H1 (cell line): ENCODE results near the gene ZDHHC3. TPM values are rescaled to one million over a fixed set of nuclear protein-coding genes. Genes with fewer than 3 reads are reported as not detected.

Source experiments
- CTCF ChIA-PET: fragments of 300-600 bp; sonication (Branson Sonifier 250); formaldehyde crosslinking; loops from one replicate; lab custom pipeline; 2021; ENCODE audit not compliant: partially characterized antibody; lab: Charles Lee
- POLR2A ChIA-PET: fragments of 300-600 bp; sonication (Branson Sonifier 250); formaldehyde crosslinking; loops from one replicate; lab custom pipeline; 2021; ENCODE audit warnings: inconsistent platforms; ENCODE audit not compliant: partially characterized antibody; lab: Charles Lee
- DNase-seq, 2 experiments: peaks; one replicate each; pipeline versions ENCODE4 v3.0.0 to v3.0.0-alpha.2; 2010 to 2022; ENCODE audit warnings: low spot score in 2 of 2, low read depth in 1 of 2, mixed read lengths in 1 of 2
- FAIRE-seq: peaks from 2 replicates; lab custom pipeline; 2011; peaks lifted over from hg19 to GRCh38; lab: Jason Lieb, UNC
- H2AFZ ChIP-seq: 2 replicates; pipeline ENCODE4 v1.8.1; 2012; ENCODE audit warnings: low read length, inconsistent platforms
- H2AK5ac ChIP-seq: 2 replicates; pipeline ENCODE4 v1.6.1; 2013; ENCODE audit warnings: low read depth, low read length
- H2BK120ac ChIP-seq: replicated peaks from 2 replicates; pipeline ENCODE3; 2013; ENCODE audit warnings: low read depth, low read length, inconsistent platforms
- H2BK12ac ChIP-seq: 2 replicates; pipeline ENCODE4 v1.6.1; 2013; ENCODE audit warnings: low read depth, low read length
- H2BK15ac ChIP-seq: 2 replicates; pipeline ENCODE4 v1.6.1; 2013; ENCODE audit warnings: low read length
- H2BK20ac ChIP-seq: 2 replicates; pipeline ENCODE4 v1.6.1; 2013; ENCODE audit warnings: low read length
- H2BK5ac ChIP-seq: 2 replicates; pipeline ENCODE4 v1.6.1; 2013; ENCODE audit warnings: low read depth, low read length
- H3K14ac ChIP-seq: 2 replicates; pipeline ENCODE4 v1.6.1; 2013; ENCODE audit warnings: inconsistent platforms; ENCODE audit not compliant: insufficient read length
- H3K18ac ChIP-seq: 2 replicates; pipeline ENCODE4 v1.6.1; 2013; ENCODE audit warnings: low read length; ENCODE audit errors: extremely low read depth
- H3K23ac ChIP-seq: 2 replicates; pipeline ENCODE4 v1.6.1; 2013; ENCODE audit warnings: inconsistent platforms; ENCODE audit not compliant: insufficient read length
- H3K23me2 ChIP-seq: 2 replicates; pipeline ENCODE4 v1.6.1; 2013; ENCODE audit warnings: low read depth, low read length
- H3K27ac ChIP-seq: 2 replicates; pipeline ENCODE4 v1.6.1; 2011; ENCODE audit warnings: low read depth, low read length, inconsistent platforms
- H3K27me3 ChIP-seq, 4 experiments: replicated peaks in 1 of 4; 1 replicate in 1 of 4; 2 replicates in 3 of 4; pipeline versions ENCODE4 v1.6.1 to v1.8.1; 2011 to 2013; ENCODE audit warnings: low read length in 3 of 4, mild to moderate bottlenecking in 3 of 4, inconsistent platforms in 2 of 4, mixed read lengths in 2 of 4, moderate library complexity in 1 of 4; ENCODE audit not compliant: control insufficient read depth in 3 of 4, insufficient read depth in 3 of 4; ENCODE audit errors: extremely low read depth in 1 of 4
- H3K36me3 ChIP-seq, 4 experiments: 2 replicates each; pipeline versions ENCODE4 v1.6.1 to v1.8.1; 2011 to 2013; ENCODE audit warnings: mild to moderate bottlenecking in 4 of 4, low read length in 3 of 4, moderate library complexity in 2 of 4, control low read depth in 1 of 4, inconsistent platforms in 1 of 4; ENCODE audit not compliant: insufficient read depth in 4 of 4, control insufficient read depth in 2 of 4
- H3K4ac ChIP-seq: replicated peaks from 2 replicates; pipeline ENCODE3; 2013; ENCODE audit warnings: low read length, low read depth, mixed read lengths, inconsistent platforms; ENCODE audit not compliant: insufficient read length
- H3K4me1 ChIP-seq, 4 experiments: replicated peaks in 1 of 4; 1 replicate in 1 of 4; 2 replicates in 3 of 4; pipeline versions ENCODE4 v1.6.1 to v1.8.1; 2011 to 2013; ENCODE audit warnings: low read length in 3 of 4, inconsistent platforms in 2 of 4, mixed read lengths in 1 of 4; ENCODE audit not compliant: insufficient read depth in 4 of 4, control insufficient read depth in 3 of 4
- H3K4me2 ChIP-seq, 2 experiments: 2 replicates each; pipeline versions ENCODE4 v1.6.1 to v1.8.1; 2011 to 2013; ENCODE audit warnings: low read depth in 2 of 2, low read length in 2 of 2, control low read depth in 1 of 2, inconsistent platforms in 1 of 2, mild to moderate bottlenecking in 1 of 2; ENCODE audit not compliant: insufficient read depth in 1 of 2
- H3K4me3 ChIP-seq, 4 experiments: fragments of 200-600, 300-600 bp in 1 of 4; sonication (generic), shearing (Covaris generic), sonication (Bioruptor Twin) in 1 of 4; 2 replicates each; pipeline versions ENCODE4 v1.5.1 to v1.8.1; 2011 to 2016; ENCODE audit warnings: low read length in 4 of 4, low read depth in 3 of 4, control low read depth in 2 of 4, inconsistent platforms in 2 of 4, mild to moderate bottlenecking in 2 of 4, mixed read lengths in 1 of 4, moderate library complexity in 1 of 4; ENCODE audit not compliant: insufficient read depth in 2 of 4; ENCODE audit errors: extremely low read depth in 1 of 4
- H3K56ac ChIP-seq: replicated peaks from 2 replicates; pipeline ENCODE3; 2013; ENCODE audit warnings: low read depth, mild to moderate bottlenecking, mixed read lengths, low read length, inconsistent platforms; ENCODE audit not compliant: insufficient read length
- H3K79me1 ChIP-seq: 2 replicates; pipeline ENCODE4 v1.6.1; 2013; ENCODE audit warnings: low read depth, low read length, control low read depth
- H3K79me2 ChIP-seq, 2 experiments: 2 replicates each; pipeline versions ENCODE4 v1.6.1 to v1.8.1; 2012 to 2013; ENCODE audit warnings: low read length in 2 of 2, mild to moderate bottlenecking in 2 of 2, inconsistent platforms in 1 of 2; ENCODE audit not compliant: insufficient read depth in 2 of 2, control insufficient read depth in 1 of 2
- H3K9ac ChIP-seq, 4 experiments: replicated peaks in 1 of 4; 1 replicate in 1 of 4; 2 replicates in 3 of 4; pipeline versions ENCODE4 v1.6.1 to v1.8.1; 2011 to 2013; ENCODE audit warnings: low read depth in 3 of 4, low read length in 3 of 4, control low read depth in 2 of 4, mild to moderate bottlenecking in 2 of 4, moderate library complexity in 2 of 4, inconsistent platforms in 1 of 4; ENCODE audit errors: extremely low read depth in 1 of 4
- H3K9me3 ChIP-seq, 2 experiments: 2 replicates each; pipeline versions ENCODE4 v1.6.1 to v1.8.1; 2012 to 2013; ENCODE audit warnings: mild to moderate bottlenecking in 2 of 2, moderate library complexity in 2 of 2, control low read depth in 1 of 2, inconsistent platforms in 1 of 2, low read depth in 1 of 2, low read length in 1 of 2, mixed read lengths in 1 of 2; ENCODE audit not compliant: insufficient read depth in 2 of 2
- H4K20me1 ChIP-seq, 2 experiments: replicated peaks in 1 of 2; 2 replicates each; pipeline versions ENCODE3 to v1.8.1; 2011 to 2013; ENCODE audit warnings: inconsistent platforms in 2 of 2, low read length in 2 of 2, mild to moderate bottlenecking in 1 of 2; ENCODE audit not compliant: insufficient read depth in 2 of 2, control insufficient read depth in 1 of 2
- H4K5ac ChIP-seq: 2 replicates; pipeline ENCODE4 v1.6.1; 2013; ENCODE audit warnings: low read length, low read depth, mixed read lengths, inconsistent platforms; ENCODE audit not compliant: insufficient read length
- H4K8ac ChIP-seq: 2 replicates; pipeline ENCODE4 v1.8.0; 2013; ENCODE audit warnings: mild to moderate bottlenecking, moderate library complexity, low read length, inconsistent platforms; ENCODE audit not compliant: insufficient read depth; ENCODE audit errors: extremely low read depth
- H4K91ac ChIP-seq: replicated peaks from 2 replicates; pipeline ENCODE3; 2013; ENCODE audit warnings: low read length, mixed read lengths, inconsistent platforms; ENCODE audit not compliant: insufficient read length
- CEBPB ChIP-seq: IDR thresholded peaks from 2 replicates; pipeline ENCODE4 v1.6.1; 2012; ENCODE audit warnings: low read depth, low read length
- CHD1 ChIP-seq: IDR thresholded peaks from 2 replicates; pipeline ENCODE4 v1.6.1; 2012; ENCODE audit warnings: low read depth, low read length, improper control_type of control experiment
- CTBP2 ChIP-seq: IDR thresholded peaks from 2 replicates; pipeline ENCODE4 v1.7.0; 2011; ENCODE audit warnings: borderline replicate concordance, mild to moderate bottlenecking, moderate library complexity, mixed read lengths, low read length; ENCODE audit not compliant: insufficient read depth, insufficient read length
- GABPA ChIP-seq: IDR thresholded peaks from 2 replicates; pipeline ENCODE4 v1.6.1; 2011; ENCODE audit warnings: mild to moderate bottlenecking, low read length, moderate library complexity, borderline replicate concordance; ENCODE audit not compliant: insufficient read depth
- KDM1A ChIP-seq: fragments of 200-600, 300-600 bp; sonication (generic); IDR thresholded peaks from 2 replicates; pipeline ENCODE4 v1.7.1; 2016; ENCODE audit warnings: mild to moderate bottlenecking, low read length, borderline replicate concordance
- PHF8 ChIP-seq: fragments of 200-600 bp; sonication (generic); conservative IDR thresholded peaks from 2 replicates; pipeline ENCODE4 v1.7.1; 2012; ENCODE audit warnings: low read depth, mild to moderate bottlenecking, inconsistent platforms, low read length, moderate library complexity
- RXRA ChIP-seq: IDR thresholded peaks from 2 replicates; pipeline ENCODE4 v1.6.1; 2011; ENCODE audit warnings: low read depth, mild to moderate bottlenecking, low read length, moderate library complexity; ENCODE audit not compliant: insufficient read depth
- SIRT6 ChIP-seq: IDR thresholded peaks from one replicate; pipeline ENCODE4 v1.7.1; 2012; ENCODE audit warnings: low read length, inconsistent platforms
- SP2 ChIP-seq: IDR thresholded peaks from 2 replicates; pipeline ENCODE4 v1.6.1; 2012; ENCODE audit warnings: mild to moderate bottlenecking, low read length, inconsistent platforms
- TAF7 ChIP-seq: optimal IDR thresholded peaks from 2 replicates; pipeline ENCODE3; 2011; ENCODE audit warnings: low read depth, mild to moderate bottlenecking, inconsistent platforms, low read length, moderate library complexity, borderline replicate concordance
- TBP ChIP-seq: IDR thresholded peaks from 2 replicates; pipeline ENCODE4 v1.6.1; 2011; ENCODE audit warnings: low read depth, low read length, improper control_type of control experiment
- WGBS, 2 experiments: shearing (Covaris generic) in 1 of 2; methylation state at CpG; one replicate each; pipeline versions ENCODE4 v1.1.6 to v1.1.7; 2013 to 2015; ENCODE audit warnings: low lambda C conversion rate in 2 of 2, mixed read lengths in 2 of 2, inconsistent platforms in 1 of 2, low coverage in 1 of 2, missing lambda C conversion rate in 1 of 2; ENCODE audit not compliant: insufficient replicate concordance in 2 of 2, insufficient coverage in 1 of 2, insufficient read length in 1 of 2; ENCODE audit errors: extremely low coverage in 1 of 2, missing lambda C conversion rate in 1 of 2; 5-methylcytosine and 5-hydroxymethylcytosine counted together
- polyA plus RNA-seq, 7 experiments: library from polyadenylated mRNA; depleted of rRNA in 3 of 7; stranded (reverse) in 5 of 7; unstranded in 2 of 7; fragments of >200 nt in 5 of 7; fragments of 200-250 nt in 2 of 7; gene quantifications; 1 replicate in 5 of 7; 2 replicates in 1 of 7; 4 replicates in 1 of 7; pipeline versions ENCODE4 v1.2.1 to v1.2.3, GENCODE V29; 2011 to 2013; ENCODE audit warnings: missing spikeins in 2 of 7, mixed read lengths in 2 of 7
- total RNA-seq: library from RNA; stranded (reverse); fragmentation: NEBNext Ultra II Directional; extraction: Animal tissue kit (Norgen Biotek cat#: 25700); gene quantifications from 2 replicates; pipeline ENCODE4 v1.2.1, GENCODE V29; 2021
- TF ChIP-seq, protein P1 (sequence below): IDR thresholded peaks from 2 replicates; pipeline ENCODE4 v1.6.1; 2011; ENCODE audit warnings: low read length, improper control_type of control experiment

Gene ZDHHC3
- total and polyA plus RNA-seq, 2 of the 8 experiments (the other 6 are each of a cell fraction or from before 2014, with no cell fraction given): 77.4 to 88.7 TPM

DNA sequence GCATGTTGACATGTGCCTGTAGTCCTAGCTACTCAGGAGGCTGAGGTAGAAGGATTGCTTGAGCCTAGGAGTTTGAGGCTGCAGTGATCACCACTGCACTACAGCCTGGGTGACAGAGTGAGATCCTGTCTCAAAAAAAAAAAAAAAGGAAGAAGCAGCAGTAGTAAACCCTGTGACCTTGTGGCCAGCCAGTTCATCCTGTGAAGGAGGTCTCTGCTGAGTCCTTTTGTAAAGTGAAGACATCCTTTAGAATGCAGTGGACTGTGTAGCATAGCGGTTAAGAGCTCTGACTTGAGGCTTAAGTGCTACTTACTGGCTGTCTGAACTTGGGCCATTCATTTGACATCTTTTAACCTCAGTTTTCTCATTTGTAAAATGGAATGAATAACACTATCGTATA is 8.4 kb upstream of the ZDHHC3 start:
- no peak overlapping the region for H3K4me2 ChIP-seq
- POLR2A ChIA-PET: interaction anchor here (6.6 kb wide), 1 partner anchor 8 kb away, joined by 48 read pairs; the partner anchor contains the start of genes EXOSC7 and ZDHHC3
- H3K9me3 ChIP-seq: peaks cover 2 to 11% of the 10 kb centered on the region in 2 experiments; a peak in 1 of 4 replicates
- TF ChIP-seq CHD1 (no peak), TAF7 (no peak), CEBPB (no peak), GABPA (no peak), SP2 (no peak), KDM1A (no peak), RXRA (no peak), CTBP2 (no peak), TBP (no peak), SIRT6 (no peak), PHF8 (no peak)
- TF ChIP-seq, protein P1, sequence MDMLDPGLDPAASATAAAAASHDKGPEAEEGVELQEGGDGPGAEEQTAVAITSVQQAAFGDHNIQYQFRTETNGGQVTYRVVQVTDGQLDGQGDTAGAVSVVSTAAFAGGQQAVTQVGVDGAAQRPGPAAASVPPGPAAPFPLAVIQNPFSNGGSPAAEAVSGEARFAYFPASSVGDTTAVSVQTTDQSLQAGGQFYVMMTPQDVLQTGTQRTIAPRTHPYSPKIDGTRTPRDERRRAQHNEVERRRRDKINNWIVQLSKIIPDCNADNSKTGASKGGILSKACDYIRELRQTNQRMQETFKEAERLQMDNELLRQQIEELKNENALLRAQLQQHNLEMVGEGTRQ: no peak

More for the DNA sequence above, 8.4 kb upstream of the ZDHHC3 start:
- CTCF ChIA-PET: interaction anchor here (0.7 to 2.9 kb wide), 5 partner anchors 8 to 59 kb away, joined by 4 to 18 read pairs (median 4); no protein-coding TSS in a partner anchor
- Histone ChIP-seq H3K18ac (no peak overlapping the region), H2AFZ (no peak overlapping the region), H2BK120ac (no peak overlapping the region), H3K27me3 (no peaks in the 10 kb centered on the region), H2BK12ac (no peak overlapping the region), H4K8ac (no peak overlapping the region), H3K23me2 (no peaks in the 10 kb centered on the region), H3K9ac (no peak overlapping the region), H3K36me3 (peaks cover 0 to 23% (median 7%) of the 10 kb centered on the region in 4 experiments; a peak in 4 of 8 replicates), H2BK5ac (no peak overlapping the region), H2BK15ac (no peak overlapping the region), H3K23ac (no peak overlapping the region), H3K4me1 (peaks cover 0 to 4% (median 1%) of the 10 kb centered on the region in 4 experiments; a peak in 1 of 7 replicates), H3K4ac (no peak overlapping the region), H3K27ac (no peak overlapping the region), H3K4me3 (no peak overlapping the region), H4K5ac (no peak overlapping the region), H3K56ac (no peak overlapping the region), H4K91ac (no peak overlapping the region), H4K20me1 (peaks cover 6 to 16% of the 10 kb centered on the region in 2 experiments), H3K79me2 (peaks cover 32 to 95% of the 10 kb centered on the region in 2 experiments), H2AK5ac (no peak overlapping the region), H3K14ac (no peak overlapping the region), H3K79me1 (peaks cover 14% of the 10 kb centered on the region), H2BK20ac (no peak overlapping the region)
- FAIRE-seq: no peak
- 91% methylated on average over 2 of the region's 2 CpGs; no CpG with 5 or more reads in 1 of the 2 experiments for WGBS, 2 experiments
- no peak for DNase-seq
